GM23338 (cell line): ENCODE results near the gene ZFHX2. TPM values are rescaled to one million over a fixed set of nuclear protein-coding genes. Genes with fewer than 3 reads are reported as not detected.

ENCODE experiments used
- ATAC-seq: fragments of 200-7000 bp; cut with Tn5 transposase; 3 replicates; pipeline ENCODE4 v1.9.1; 2020
- DNase-seq: peaks from one replicate; pipeline ENCODE4 v3.0.0-alpha.2; 2015; ENCODE audit warnings: low spot score
- H2AFZ ChIP-seq: fragments of 200-600 bp; sonication (generic); 2 replicates; pipeline ENCODE4 v1.8.0; 2016; ENCODE audit warnings: antibody characterized with exemption, mild to moderate bottlenecking, moderate library complexity
- H3F3A ChIP-seq: fragments of 200-600 bp; sonication (generic); replicated peaks from 2 replicates; pipeline ENCODE4 v1.8.0; 2017; ENCODE audit warnings: antibody characterized with exemption, mixed run types, low read depth
- H3K27ac ChIP-seq: fragments of 200-600 bp; sonication (generic); 2 replicates; pipeline ENCODE4 v1.6.1; 2016; ENCODE audit warnings: low read depth
- H3K27me3 ChIP-seq: fragments of 200-600 bp; sonication (generic); 2 replicates; pipeline ENCODE4 v1.8.0; 2016; ENCODE audit warnings: mild to moderate bottlenecking, mixed run types, moderate library complexity; ENCODE audit not compliant: insufficient read depth
- H3K36me3 ChIP-seq: fragments of 200-600 bp; sonication (generic); 2 replicates; pipeline ENCODE4 v1.8.0; 2016; ENCODE audit warnings: mild to moderate bottlenecking; ENCODE audit not compliant: insufficient read depth
- H3K4me1 ChIP-seq: fragments of 200-600 bp; sonication (generic); 2 replicates; pipeline ENCODE4 v1.8.0; 2016; ENCODE audit warnings: mild to moderate bottlenecking, moderate library complexity; ENCODE audit not compliant: insufficient read depth
- H3K4me2 ChIP-seq: fragments of 200-600 bp; sonication (generic); 2 replicates; pipeline ENCODE4 v1.7.1; 2017; ENCODE audit warnings: mixed run types
- H3K4me3 ChIP-seq: fragments of 200-600 bp; sonication (generic); 2 replicates; pipeline ENCODE4 v1.6.1; 2016; ENCODE audit warnings: mixed run types
- H3K79me2 ChIP-seq: fragments of 200-600 bp; sonication (generic); replicated peaks from 2 replicates; pipeline ENCODE4 v1.8.0; 2017; ENCODE audit warnings: mild to moderate bottlenecking; ENCODE audit not compliant: insufficient read depth
- H3K9me2 ChIP-seq: fragments of 200-600 bp; sonication (generic); 2 replicates; pipeline ENCODE4 v1.8.0; 2017; ENCODE audit not compliant: insufficient read depth
- H4K20me1 ChIP-seq: fragments of 200-600 bp; sonication (generic); replicated peaks from 2 replicates; pipeline ENCODE4 v1.8.0; 2017; ENCODE audit warnings: mild to moderate bottlenecking; ENCODE audit not compliant: insufficient read depth
- H3K27ac Mint-ChIP-seq: 2 replicates; pipeline ENCODE4 v1.8.0; 2020; ENCODE audit warnings: inconsistent platforms, mild to moderate bottlenecking, moderate library complexity, mixed read lengths
- H3K27me3 Mint-ChIP-seq: 3 replicates; pipeline ENCODE4 v1.8.0; 2022; ENCODE audit warnings: low read depth, mild to moderate bottlenecking, moderate library complexity, mixed read lengths, inconsistent platforms; ENCODE audit not compliant: insufficient read depth, poor library complexity
- H3K36me3 Mint-ChIP-seq: 3 replicates; pipeline ENCODE4 v1.8.0; 2021; ENCODE audit warnings: low read depth, mild to moderate bottlenecking, inconsistent platforms, moderate library complexity, mixed read lengths
- H3K4me1 Mint-ChIP-seq: 3 replicates; pipeline ENCODE4 v1.8.0; 2020; ENCODE audit warnings: mild to moderate bottlenecking, inconsistent platforms, mixed read lengths
- H3K4me3 Mint-ChIP-seq: 3 replicates; pipeline ENCODE4 v1.8.0; 2021; ENCODE audit warnings: moderate library complexity, mild to moderate bottlenecking, inconsistent platforms, mixed read lengths
- H3K9me3 Mint-ChIP-seq: 3 replicates; pipeline ENCODE4 v1.8.0; 2020; ENCODE audit warnings: moderate library complexity, mild to moderate bottlenecking, inconsistent platforms, mixed read lengths
- CREB1 ChIP-seq: fragments of 250-450 bp; sonication (Bioruptor Pico); IDR thresholded peaks from 2 replicates; pipeline ENCODE4 v1.5.0; 2020; ENCODE audit warnings: low read depth, mild to moderate bottlenecking, moderate library complexity
- CTCF ChIP-seq, 2 experiments: fragments of 200-600 bp in 1 of 2; sonication (generic) in 1 of 2; conservative IDR thresholded peaks; 2 replicates each; pipeline versions ENCODE4 v1.5.1 to v1.6.1; 2016 to 2017; ENCODE audit warnings: antibody characterized with exemption in 2 of 2, low read depth in 2 of 2, mild to moderate bottlenecking in 2 of 2, moderate library complexity in 1 of 2
- EZH2phosphoT487 ChIP-seq: fragments of 200-600 bp; sonication (generic); IDR thresholded peaks from one replicate; pipeline ENCODE4 v1.8.1; 2018; ENCODE audit warnings: antibody characterized with exemption; ENCODE audit not compliant: unreplicated experiment
- NANOG ChIP-seq: IDR thresholded peaks from 2 replicates; pipeline ENCODE4 v1.6.1; 2016; ENCODE audit warnings: antibody characterized with exemption, borderline replicate concordance
- STAT1 ChIP-seq: IDR thresholded peaks from one replicate; pipeline ENCODE4 v1.6.1; 2016; ENCODE audit warnings: antibody characterized with exemption; ENCODE audit not compliant: unreplicated experiment
- ZNF114 ChIP-seq: fragments of 250-450 bp; sonication (Bioruptor Pico); IDR thresholded peaks from 2 replicates; pipeline ENCODE4 v1.5.0; 2020; ENCODE audit warnings: mild to moderate bottlenecking, moderate library complexity
- polyA plus RNA-seq: library from polyadenylated mRNA; unstranded; fragments of >200 nt; fragmentation: Nextera tagmentation; extraction: Ambion mirVana; gene quantifications from 2 replicates; pipeline ENCODE4 v1.2.1, GENCODE V29; 2016
- total RNA-seq: library from RNA; depleted of rRNA; stranded (reverse); fragments of >200 nt; shearing (Covaris generic); gene quantifications from 2 replicates; pipeline ENCODE4 v1.2.3, GENCODE V29; 2014
- TF ChIP-seq, protein P1 (sequence below): IDR thresholded peaks from 2 replicates; pipeline ENCODE4 v1.6.1; 2016; ENCODE audit warnings: antibody characterized with exemption
- TF ChIP-seq, protein P2 (sequence below): fragments of 250-450 bp; sonication (Bioruptor Pico); IDR thresholded peaks from 2 replicates; pipeline ENCODE4 v1.5.0; 2020; ENCODE audit warnings: mild to moderate bottlenecking, moderate library complexity

ZFHX2 gene
- total and polyA plus RNA-seq, 2 experiments from 2014 or later = 11.6 to 18.5 TPM

GRCh38 chr14:23572524-23572828 lies 20.9 kb upstream of the ZFHX2 start (continued):
- no peak for TF ChIP-seq CTCF (conservative IDR thresholded peaks at IDR 0.05; ENCODE audit: low read depth in 2 of 2)

- Histone ChIP-seq H3K9me2 (no peaks in the 10 kb centered on the region), H3K4me2 (no peak overlapping the region), H3K79me2 (peaks cover 10% of the 10 kb centered on the region), H2AFZ (no peak overlapping the region), H3K4me3 (no peak overlapping the region), H3K36me3 (no peaks in the 10 kb centered on the region), H4K20me1 (peaks cover 18% of the 10 kb centered on the region), H3K27me3 (peaks cover 24% of the 10 kb centered on the region), H3K4me1 (peaks cover 21% of the 10 kb centered on the region), H3F3A (peaks cover 17% of the 10 kb centered on the region), H3K27ac (no peak overlapping the region)
- no peak for DNase-seq
- Mint-ChIP-seq H3K27me3 (peaks cover 39% of the 10 kb centered on the region), H3K27ac (peak overlapping the region; percentile 50; the same call in 1 of the 2 replicates), H3K4me3 (no peak overlapping the region; the same call in 2 of the 3 replicates), H3K9me3 (peaks cover 4% of the 10 kb centered on the region), H3K4me1 (peaks cover 55% of the 10 kb centered on the region), H3K36me3 (peaks cover 29% of the 10 kb centered on the region)
- no peak for ATAC-seq
- TF ChIP-seq NANOG (no peak), ZNF114 (no peak), CREB1 (no peak)
Observed at GRCh38 chr14:23571701-23572523, 20.3 kb upstream of the ZFHX2 start.

- Mint-ChIP-seq H3K27ac (no peak overlapping the region), H3K27me3 (peaks cover 34% of the 10 kb centered on the region), H3K4me1 (peaks cover 55% of the 10 kb centered on the region), H3K36me3 (peaks cover 29% of the 10 kb centered on the region), H3K9me3 (peaks cover 4% of the 10 kb centered on the region; the same call in 2 of the 3 replicates), H3K4me3 (no peak overlapping the region)
- TF ChIP-seq CREB1 (no peak), STAT1 (no peak), EZH2phosphoT487 (no peak)
- TF ChIP-seq, protein P1, sequence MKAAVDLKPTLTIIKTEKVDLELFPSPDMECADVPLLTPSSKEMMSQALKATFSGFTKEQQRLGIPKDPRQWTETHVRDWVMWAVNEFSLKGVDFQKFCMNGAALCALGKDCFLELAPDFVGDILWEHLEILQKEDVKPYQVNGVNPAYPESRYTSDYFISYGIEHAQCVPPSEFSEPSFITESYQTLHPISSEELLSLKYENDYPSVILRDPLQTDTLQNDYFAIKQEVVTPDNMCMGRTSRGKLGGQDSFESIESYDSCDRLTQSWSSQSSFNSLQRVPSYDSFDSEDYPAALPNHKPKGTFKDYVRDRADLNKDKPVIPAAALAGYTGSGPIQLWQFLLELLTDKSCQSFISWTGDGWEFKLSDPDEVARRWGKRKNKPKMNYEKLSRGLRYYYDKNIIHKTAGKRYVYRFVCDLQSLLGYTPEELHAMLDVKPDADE = no peak
- TF ChIP-seq, protein P2, sequence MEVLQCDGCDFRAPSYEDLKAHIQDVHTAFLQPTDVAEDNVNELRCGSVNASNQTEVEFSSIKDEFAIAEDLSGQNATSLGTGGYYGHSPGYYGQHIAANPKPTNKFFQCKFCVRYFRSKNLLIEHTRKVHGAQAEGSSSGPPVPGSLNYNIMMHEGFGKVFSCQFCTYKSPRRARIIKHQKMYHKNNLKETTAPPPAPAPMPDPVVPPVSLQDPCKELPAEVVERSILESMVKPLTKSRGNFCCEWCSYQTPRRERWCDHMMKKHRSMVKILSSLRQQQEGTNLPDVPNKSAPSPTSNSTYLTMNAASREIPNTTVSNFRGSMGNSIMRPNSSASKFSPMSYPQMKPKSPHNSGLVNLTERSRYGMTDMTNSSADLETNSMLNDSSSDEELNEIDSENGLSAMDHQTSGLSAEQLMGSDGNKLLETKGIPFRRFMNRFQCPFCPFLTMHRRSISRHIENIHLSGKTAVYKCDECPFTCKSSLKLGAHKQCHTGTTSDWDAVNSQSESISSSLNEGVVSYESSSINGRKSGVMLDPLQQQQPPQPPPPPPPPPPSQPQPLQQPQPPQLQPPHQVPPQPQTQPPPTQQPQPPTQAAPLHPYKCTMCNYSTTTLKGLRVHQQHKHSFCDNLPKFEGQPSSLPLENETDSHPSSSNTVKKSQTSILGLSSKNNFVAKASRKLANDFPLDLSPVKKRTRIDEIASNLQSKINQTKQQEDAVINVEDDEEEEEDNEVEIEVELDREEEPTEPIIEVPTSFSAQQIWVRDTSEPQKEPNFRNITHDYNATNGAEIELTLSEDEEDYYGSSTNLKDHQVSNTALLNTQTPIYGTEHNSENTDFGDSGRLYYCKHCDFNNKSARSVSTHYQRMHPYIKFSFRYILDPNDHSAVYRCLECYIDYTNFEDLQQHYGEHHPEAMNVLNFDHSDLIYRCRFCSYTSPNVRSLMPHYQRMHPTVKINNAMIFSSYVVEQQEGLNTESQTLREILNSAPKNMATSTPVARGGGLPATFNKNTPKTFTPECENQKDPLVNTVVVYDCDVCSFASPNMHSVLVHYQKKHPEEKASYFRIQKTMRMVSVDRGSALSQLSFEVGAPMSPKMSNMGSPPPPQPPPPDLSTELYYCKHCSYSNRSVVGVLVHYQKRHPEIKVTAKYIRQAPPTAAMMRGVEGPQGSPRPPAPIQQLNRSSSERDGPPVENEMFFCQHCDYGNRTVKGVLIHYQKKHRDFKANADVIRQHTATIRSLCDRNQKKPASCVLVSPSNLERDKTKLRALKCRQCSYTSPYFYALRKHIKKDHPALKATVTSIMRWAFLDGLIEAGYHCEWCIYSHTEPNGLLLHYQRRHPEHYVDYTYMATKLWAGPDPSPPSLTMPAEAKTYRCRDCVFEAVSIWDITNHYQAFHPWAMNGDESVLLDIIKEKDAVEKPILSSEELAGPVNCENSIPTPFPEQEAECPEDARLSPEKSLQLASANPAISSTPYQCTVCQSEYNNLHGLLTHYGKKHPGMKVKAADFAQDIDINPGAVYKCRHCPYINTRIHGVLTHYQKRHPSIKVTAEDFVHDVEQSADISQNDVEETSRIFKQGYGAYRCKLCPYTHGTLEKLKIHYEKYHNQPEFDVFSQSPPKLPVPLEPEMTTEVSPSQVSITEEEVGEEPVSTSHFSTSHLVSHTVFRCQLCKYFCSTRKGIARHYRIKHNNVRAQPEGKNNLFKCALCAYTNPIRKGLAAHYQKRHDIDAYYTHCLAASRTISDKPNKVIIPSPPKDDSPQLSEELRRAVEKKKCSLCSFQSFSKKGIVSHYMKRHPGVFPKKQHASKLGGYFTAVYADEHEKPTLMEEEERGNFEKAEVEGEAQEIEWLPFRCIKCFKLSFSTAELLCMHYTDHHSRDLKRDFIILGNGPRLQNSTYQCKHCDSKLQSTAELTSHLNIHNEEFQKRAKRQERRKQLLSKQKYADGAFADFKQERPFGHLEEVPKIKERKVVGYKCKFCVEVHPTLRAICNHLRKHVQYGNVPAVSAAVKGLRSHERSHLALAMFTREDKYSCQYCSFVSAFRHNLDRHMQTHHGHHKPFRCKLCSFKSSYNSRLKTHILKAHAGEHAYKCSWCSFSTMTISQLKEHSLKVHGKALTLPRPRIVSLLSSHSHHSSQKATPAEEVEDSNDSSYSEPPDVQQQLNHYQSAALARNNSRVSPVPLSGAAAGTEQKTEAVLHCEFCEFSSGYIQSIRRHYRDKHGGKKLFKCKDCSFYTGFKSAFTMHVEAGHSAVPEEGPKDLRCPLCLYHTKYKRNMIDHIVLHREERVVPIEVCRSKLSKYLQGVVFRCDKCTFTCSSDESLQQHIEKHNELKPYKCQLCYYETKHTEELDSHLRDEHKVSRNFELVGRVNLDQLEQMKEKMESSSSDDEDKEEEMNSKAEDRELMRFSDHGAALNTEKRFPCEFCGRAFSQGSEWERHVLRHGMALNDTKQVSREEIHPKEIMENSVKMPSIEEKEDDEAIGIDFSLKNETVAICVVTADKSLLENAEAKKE (CRISPR knock-in tag) = no peak
- no peak overlapping the region for H3K4me3 ChIP-seq
- peaks cover 10% of the 10 kb centered on the region for H3K79me2 ChIP-seq
- peaks cover 14% of the 10 kb centered on the region for H3K27me3 ChIP-seq
- H3K9me2 ChIP-seq = no peaks in the 10 kb centered on the region
- peaks cover 20% of the 10 kb centered on the region for H3F3A ChIP-seq
- H2AFZ ChIP-seq = no peak overlapping the region
- H3K4me2 ChIP-seq = no peak overlapping the region
- peaks cover 18% of the 10 kb centered on the region for H4K20me1 ChIP-seq
- ATAC-seq = no peak
- no peak overlapping the region for H3K27ac ChIP-seq
- H3K36me3 ChIP-seq = no peaks in the 10 kb centered on the region
- no peak for DNase-seq
- H3K4me1 ChIP-seq = peaks cover 30% of the 10 kb centered on the region
Observed at GRCh38 chr14:23570806-23571483, 19.4 kb upstream of the ZFHX2 start.
